ENCODE measurements around the gene LCN10.

LCN10 gene

GRCh38 chr9:136700304-136700703 is 42.4 kb downstream of the LCN10 start:
- no peaks in the 10 kb centered on the region for H3K9me3 ChIP-seq (replicated peaks in 1 of 11)
- H3K36me3 ChIP-seq = no peaks in the 10 kb centered on the region
- TF ChIP-seq Cebpa-rat (IDR thresholded peaks at IDR 0.05) = no peak
- H3K4me2 ChIP-seq = peak overlapping the region; percentile 82 to 100 (median 97)
- peak overlapping the region in 8 of 11 experiments; percentile 5 to 81 (median 74); a peak in 12 of 22 replicates for H3K9ac ChIP-seq
- peak overlapping the region in 9 of 11 experiments; percentile 69 to 90 (median 80); a peak in 18 of 22 replicates for H3K27ac ChIP-seq
- H3K4me1 ChIP-seq = peaks cover 84 to 98% (median 97%) of the 10 kb centered on the region in 10 experiments
- H4K20me1 ChIP-seq = no peaks in the 10 kb centered on the region; a peak in 1 of 22 replicates
- H3K27me3 ChIP-seq = peaks cover 0 to 26% (median 0%) of the 10 kb centered on the region in 11 experiments; a peak in 5 of 22 replicates
- H3K4me3 ChIP-seq = peak overlapping the region in 5 of 10 experiments; percentile 7 to 65 (median 49); a peak in 6 of 20 replicates

DNA sequence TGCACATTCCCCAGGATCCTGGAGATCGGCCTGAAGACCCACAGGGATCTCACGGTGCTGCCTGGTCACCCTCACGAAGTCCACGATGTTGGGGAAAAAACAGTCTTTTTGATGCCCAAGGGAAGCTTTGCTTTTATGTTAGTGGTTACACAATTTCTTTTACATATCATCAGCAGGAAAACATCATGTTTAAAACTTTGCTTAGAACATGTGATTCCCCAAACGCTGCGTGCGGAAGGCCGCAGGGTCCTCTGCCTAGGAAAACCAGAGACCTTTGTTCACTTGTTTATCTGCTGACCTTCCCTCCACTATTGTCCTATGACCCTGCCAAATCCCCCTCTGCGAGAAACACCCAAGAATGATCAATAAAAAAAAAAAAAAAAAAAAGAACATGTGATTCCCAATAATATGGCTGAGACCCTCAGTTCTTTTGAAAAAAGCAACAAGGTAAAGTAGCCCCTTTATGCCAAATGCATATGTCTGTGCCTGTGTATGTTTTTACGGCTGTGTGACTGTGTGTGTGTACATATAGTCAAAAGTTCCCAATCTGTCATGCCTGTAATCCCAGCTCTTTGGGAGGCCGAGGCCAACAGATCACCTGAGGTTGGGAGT is 44.0 kb downstream of the LCN10 start:
- Histone ChIP-seq H3K4me3 (no peak overlapping the region), H3K27ac (peak overlapping the region in 9 of 11 experiments; percentile 69 to 94 (median 86); a peak in 19 of 22 replicates), H3K36me3 (no peaks in the 10 kb centered on the region), H3K4me1 (peaks cover 73 to 97% (median 95%) of the 10 kb centered on the region in 10 experiments), H3K4me2 (peak overlapping the region; percentile 82 to 100 (median 97)), H3K9ac (peak overlapping the region in 9 of 11 experiments; percentile 38 to 80 (median 70); a peak in 16 of 22 replicates), H3K9me3 (replicated peaks in 1 of 11) (no peaks in the 10 kb centered on the region), H4K20me1 (no peaks in the 10 kb centered on the region; a peak in 1 of 22 replicates), H3K27me3 (peaks cover 0 to 26% (median 0%) of the 10 kb centered on the region in 11 experiments; a peak in 5 of 22 replicates)
- no peak for TF ChIP-seq Cebpa-rat (IDR thresholded peaks at IDR 0.05)

DNA sequence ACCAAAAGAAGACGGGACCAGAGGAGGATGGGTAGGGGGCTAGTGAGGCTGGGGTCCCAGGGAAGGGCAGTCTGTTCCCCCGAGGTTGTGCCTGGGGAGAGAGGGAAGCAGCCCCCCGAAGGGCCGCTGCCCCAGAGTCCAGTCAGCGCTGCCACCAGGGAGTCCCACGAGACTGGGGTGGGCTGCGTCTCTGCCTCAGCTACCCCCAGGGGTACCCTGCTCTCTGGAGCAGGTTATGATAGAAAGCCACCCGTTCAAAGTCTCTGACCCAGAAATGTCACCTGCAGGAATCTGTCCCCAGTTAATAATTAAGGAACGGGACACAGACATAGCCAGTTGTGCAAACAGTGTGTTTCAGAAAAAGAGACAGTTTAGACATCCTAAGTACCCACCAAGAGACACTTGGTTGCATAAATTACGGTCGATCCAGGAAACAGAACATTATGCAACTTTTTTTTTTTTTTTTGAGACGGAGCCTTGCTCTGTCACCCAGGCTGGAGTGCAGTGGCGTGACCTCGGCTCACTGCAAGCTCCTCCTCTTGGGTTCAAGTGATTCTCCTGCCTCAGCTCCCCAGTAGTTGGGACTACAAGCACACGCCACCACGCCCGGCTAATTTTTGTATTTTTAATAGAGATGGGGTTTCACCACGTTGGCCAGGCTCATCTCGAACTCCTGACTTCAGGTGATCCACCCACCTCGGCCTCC is 44.8 kb downstream of the LCN10 start:
- H4K20me1 ChIP-seq = no peaks in the 10 kb centered on the region
- H3K4me3 ChIP-seq = peak overlapping the region in 7 of 10 experiments; percentile 24 to 61 (median 43); a peak in 11 of 20 replicates
- H3K27ac ChIP-seq = peak overlapping the region in 10 of 11 experiments; percentile 50 to 94 (median 88); a peak in 20 of 22 replicates
- H3K4me2 ChIP-seq = peak overlapping the region; percentile 82 to 100 (median 97)
- H3K9me3 ChIP-seq (replicated peaks in 1 of 11) = no peaks in the 10 kb centered on the region
- peaks cover 69 to 97% (median 92%) of the 10 kb centered on the region in 10 experiments for H3K4me1 ChIP-seq
- H3K27me3 ChIP-seq = peaks cover 0 to 26% (median 0%) of the 10 kb centered on the region in 11 experiments; a peak in 5 of 22 replicates
- H3K9ac ChIP-seq = peak overlapping the region; percentile 41 to 81 (median 76); a peak in 20 of 22 replicates
- TF ChIP-seq Cebpa-rat (IDR thresholded peaks at IDR 0.05) = peak in 9 of 11 experiments; percentile 31 to 87 (median 78); a peak in 13 of 22 replicates
- H3K36me3 ChIP-seq = no peaks in the 10 kb centered on the region

GRCh38 chr9:136697146-136697820 is 45.5 kb downstream of the LCN10 start:
- H3K9me3 ChIP-seq (replicated peaks in 1 of 11) = no peaks in the 10 kb centered on the region
- peak overlapping the region; percentile 82 to 100 (median 97) for H3K4me2 ChIP-seq
- peak overlapping the region; percentile 41 to 81 (median 76); a peak in 19 of 22 replicates for H3K9ac ChIP-seq
- H3K4me3 ChIP-seq = peak overlapping the region in 7 of 10 experiments; percentile 24 to 61 (median 43); a peak in 9 of 20 replicates
- H3K27ac ChIP-seq = peak overlapping the region in 10 of 11 experiments; percentile 50 to 94 (median 88); a peak in 20 of 22 replicates
- no peak for TF ChIP-seq Cebpa-rat (IDR thresholded peaks at IDR 0.05)
- H3K27me3 ChIP-seq = peaks cover 0 to 26% (median 0%) of the 10 kb centered on the region in 11 experiments; a peak in 5 of 22 replicates
- H3K36me3 ChIP-seq = no peaks in the 10 kb centered on the region
- H3K4me1 ChIP-seq = peaks cover 67 to 95% (median 86%) of the 10 kb centered on the region in 10 experiments
- H4K20me1 ChIP-seq = no peaks in the 10 kb centered on the region

DNA sequence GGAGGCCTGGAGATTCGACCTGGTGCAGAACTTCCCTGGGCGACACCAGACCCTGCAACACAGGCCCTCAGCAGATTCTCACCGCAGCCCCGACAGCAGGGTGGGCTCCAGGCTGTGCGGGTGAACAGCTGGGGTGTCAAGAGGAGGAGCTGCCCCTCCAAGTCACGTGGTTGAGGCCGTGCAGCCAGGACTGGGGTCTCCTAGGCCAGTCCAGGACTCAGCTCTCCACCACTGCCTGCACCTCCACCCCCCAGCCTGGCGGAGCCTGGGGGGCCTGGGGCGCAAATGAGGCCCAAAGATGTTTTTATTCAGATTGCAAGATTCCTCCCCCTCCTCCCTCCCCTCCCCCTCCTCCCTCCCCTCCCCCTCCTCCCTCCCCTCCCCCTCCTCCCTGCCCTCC is 46.2 kb downstream of the LCN10 start:
- no peak for TF ChIP-seq Cebpa-rat (IDR thresholded peaks at IDR 0.05)
- Histone ChIP-seq H4K20me1 (no peaks in the 10 kb centered on the region), H3K27ac (peak overlapping the region in 8 of 11 experiments; percentile 42 to 69 (median 66); a peak in 16 of 22 replicates), H3K27me3 (peaks cover 0 to 24% (median 0%) of the 10 kb centered on the region in 11 experiments; a peak in 5 of 22 replicates), H3K4me2 (peak overlapping the region; percentile 53 to 97 (median 85)), H3K4me1 (peaks cover 64 to 94% (median 85%) of the 10 kb centered on the region in 10 experiments), H3K9ac (peak overlapping the region in 8 of 11 experiments; percentile 20 to 62 (median 42); a peak in 15 of 22 replicates), H3K4me3 (peak overlapping the region in 2 of 10 experiments; percentile 0 to 31; a peak in 2 of 20 replicates), H3K36me3 (no peaks in the 10 kb centered on the region), H3K9me3 (replicated peaks in 1 of 11) (no peaks in the 10 kb centered on the region)

GRCh38 chr9:136695955-136696354 is 46.8 kb downstream of the LCN10 start:
- no peaks in the 10 kb centered on the region; a peak in 1 of 22 replicates for H4K20me1 ChIP-seq
- TF ChIP-seq Cebpa-rat (IDR thresholded peaks at IDR 0.05) = no peak
- peaks cover 64 to 94% (median 85%) of the 10 kb centered on the region in 10 experiments for H3K4me1 ChIP-seq
- H3K9ac ChIP-seq = peak overlapping the region in 8 of 11 experiments; percentile 20 to 62 (median 42); a peak in 16 of 22 replicates
- H3K27ac ChIP-seq = peak overlapping the region in 8 of 11 experiments; percentile 42 to 69 (median 66); a peak in 16 of 22 replicates
- no peaks in the 10 kb centered on the region for H3K9me3 ChIP-seq (replicated peaks in 1 of 11)
- H3K36me3 ChIP-seq = no peaks in the 10 kb centered on the region
- peak overlapping the region; percentile 53 to 97 (median 85) for H3K4me2 ChIP-seq
- H3K4me3 ChIP-seq = peak overlapping the region in 2 of 10 experiments; percentile 0 to 31; a peak in 2 of 20 replicates
- H3K27me3 ChIP-seq = peaks cover 0 to 18% (median 0%) of the 10 kb centered on the region in 11 experiments; a peak in 4 of 22 replicates

- TF ChIP-seq Cebpa-rat (IDR thresholded peaks at IDR 0.05) = no peak
- Histone ChIP-seq H4K20me1 (no peaks in the 10 kb centered on the region; a peak in 1 of 22 replicates), H3K27me3 (peaks cover 0 to 18% (median 0%) of the 10 kb centered on the region in 11 experiments; a peak in 4 of 22 replicates), H3K4me3 (peak overlapping the region in 1 of 10 experiments; percentile 31; a peak in 1 of 20 replicates), H3K9me3 (replicated peaks in 1 of 11) (no peaks in the 10 kb centered on the region), H3K27ac (peak overlapping the region in 7 of 11 experiments; percentile 57 to 69 (median 67); a peak in 11 of 22 replicates), H3K36me3 (no peaks in the 10 kb centered on the region), H3K4me2 (peak overlapping the region; percentile 53 to 97 (median 85); a peak in 21 of 22 replicates), H3K9ac (peak overlapping the region in 7 of 11 experiments; percentile 31 to 62 (median 43); a peak in 14 of 22 replicates), H3K4me1 (peaks cover 64 to 94% (median 85%) of the 10 kb centered on the region in 10 experiments)
Observed at GRCh38 chr9:136695435-136695895, 47.3 kb downstream of the LCN10 start.

DNA sequence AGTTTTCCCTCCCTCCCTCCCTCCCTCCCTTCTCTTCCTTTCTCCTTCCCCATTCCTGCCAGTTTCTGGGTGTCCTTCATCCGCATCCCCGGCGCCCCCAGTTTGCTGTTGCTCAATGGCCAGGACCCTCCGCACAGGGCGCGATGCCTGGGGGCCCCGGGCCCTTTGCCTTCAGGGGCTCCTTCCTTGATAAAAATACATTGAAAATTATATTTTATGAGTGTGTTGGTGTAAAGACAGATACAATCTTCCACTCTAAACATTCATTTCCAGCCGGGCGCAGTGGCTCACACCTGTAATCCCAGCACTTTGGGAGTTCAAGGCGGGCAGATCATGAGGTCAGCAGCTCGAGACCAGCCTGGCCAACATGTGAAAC is 47.9 kb downstream of the LCN10 start:
- Histone ChIP-seq H3K9me3 (replicated peaks in 1 of 11) (no peaks in the 10 kb centered on the region), H3K36me3 (no peaks in the 10 kb centered on the region), H3K4me3 (no peak overlapping the region), H3K9ac (no peak overlapping the region; a peak in 1 of 22 replicates), H3K27ac (no peak overlapping the region), H3K4me1 (peaks cover 63 to 94% (median 85%) of the 10 kb centered on the region in 10 experiments), H3K4me2 (peak overlapping the region in 9 of 11 experiments; percentile 76 to 97 (median 91); a peak in 16 of 22 replicates), H4K20me1 (no peaks in the 10 kb centered on the region; a peak in 1 of 22 replicates), H3K27me3 (peaks cover 0 to 19% (median 0%) of the 10 kb centered on the region in 11 experiments; a peak in 4 of 22 replicates)
- no peak for TF ChIP-seq Cebpa-rat (IDR thresholded peaks at IDR 0.05)

All from BLaER1 treated with 17β-estradiol and CSF1 and Interleukin-3, amounts not matched to agents 10 nM and 100 nM (cell line).